GM21367 (cell line): ENCODE results near the gene APOL3.
"Not testable (repeated sequence)": the region's sequence is repeated elsewhere in the genome, so short reads cannot be mapped to it uniquely, and the experiment has no call there.

Experiments
- ATAC-seq: cut with Tn5 transposase; IDR thresholded peaks from one replicate; pipeline ENCODE4 v1.9.1; 2021; ENCODE audit not compliant: unreplicated experiment

APOL3 gene

DNA sequence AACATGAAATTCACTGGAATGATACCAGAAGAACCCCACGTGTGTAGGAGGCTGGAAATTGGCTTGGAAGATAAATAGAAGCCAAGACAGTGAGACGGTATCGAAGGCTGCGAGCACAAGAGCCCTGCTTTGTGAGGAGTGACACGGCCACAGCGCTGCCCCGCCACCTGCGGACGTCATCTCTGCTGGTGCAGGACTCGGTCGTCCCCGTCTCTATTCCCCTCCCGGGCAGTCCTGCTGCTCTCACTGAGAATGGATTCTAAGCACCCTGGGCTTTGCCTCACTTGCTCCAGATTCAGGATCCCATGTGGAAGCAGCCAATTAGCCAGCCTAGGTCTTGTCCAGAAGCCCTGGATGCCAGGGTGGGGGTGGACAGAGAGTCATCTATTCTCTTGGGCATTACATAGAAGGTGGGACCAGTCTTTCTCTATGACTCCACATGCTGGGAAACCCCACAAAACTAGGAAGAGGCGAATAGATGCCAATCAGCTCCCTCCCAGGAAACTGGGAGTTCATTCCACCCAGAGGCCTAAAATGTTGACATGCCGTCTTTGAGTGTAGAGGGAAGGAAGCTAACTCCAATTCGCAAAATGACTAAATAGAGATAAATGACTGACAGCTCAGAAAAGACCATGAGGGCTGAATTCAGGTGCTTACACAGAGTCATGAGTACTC, 25.1 kb downstream of the APOL3 start:
- ATAC-seq, result no peak

DNA sequence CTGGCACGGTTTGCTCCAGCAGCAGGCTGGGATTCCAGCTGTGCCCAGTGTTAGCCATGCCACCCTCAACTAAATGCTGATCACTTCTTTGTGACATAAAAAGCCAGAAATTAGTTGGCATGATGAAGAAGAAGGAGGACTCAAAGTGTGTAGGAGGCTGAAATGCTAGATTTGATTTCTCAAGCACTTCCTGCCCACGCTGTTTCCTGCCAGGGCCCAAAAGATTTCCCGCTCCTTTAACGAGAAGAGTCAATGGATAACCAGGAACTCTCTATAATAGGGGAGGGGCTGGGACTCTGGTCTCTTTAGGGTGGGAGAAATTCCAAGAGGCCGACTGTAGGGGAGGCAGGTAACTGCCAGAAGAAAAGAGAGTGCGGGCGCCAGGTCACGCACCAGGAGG, 26.4 kb downstream of the APOL3 start:
- ATAC-seq, result no peak

DNA sequence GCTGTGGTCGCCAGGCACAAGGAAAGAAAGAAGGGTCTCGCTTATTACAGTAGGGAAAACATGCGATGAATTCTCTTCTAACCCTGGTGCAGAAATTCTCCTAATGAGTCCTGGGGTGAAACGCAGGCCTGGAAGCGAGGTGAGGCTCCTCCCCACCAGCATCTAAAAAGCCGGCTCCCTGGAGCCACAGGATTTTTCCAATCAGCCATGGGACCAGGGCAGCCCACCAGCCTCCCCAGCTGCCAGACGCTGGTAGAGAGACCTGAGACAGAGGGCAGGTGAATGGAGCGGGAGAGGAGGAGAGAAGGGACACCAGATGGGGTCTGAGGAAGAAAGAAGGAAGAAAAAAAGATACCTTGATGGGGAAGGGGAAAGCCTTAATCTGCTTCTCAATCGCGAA, 28.6 kb downstream of the APOL3 start:
- no peak for ATAC-seq

DNA sequence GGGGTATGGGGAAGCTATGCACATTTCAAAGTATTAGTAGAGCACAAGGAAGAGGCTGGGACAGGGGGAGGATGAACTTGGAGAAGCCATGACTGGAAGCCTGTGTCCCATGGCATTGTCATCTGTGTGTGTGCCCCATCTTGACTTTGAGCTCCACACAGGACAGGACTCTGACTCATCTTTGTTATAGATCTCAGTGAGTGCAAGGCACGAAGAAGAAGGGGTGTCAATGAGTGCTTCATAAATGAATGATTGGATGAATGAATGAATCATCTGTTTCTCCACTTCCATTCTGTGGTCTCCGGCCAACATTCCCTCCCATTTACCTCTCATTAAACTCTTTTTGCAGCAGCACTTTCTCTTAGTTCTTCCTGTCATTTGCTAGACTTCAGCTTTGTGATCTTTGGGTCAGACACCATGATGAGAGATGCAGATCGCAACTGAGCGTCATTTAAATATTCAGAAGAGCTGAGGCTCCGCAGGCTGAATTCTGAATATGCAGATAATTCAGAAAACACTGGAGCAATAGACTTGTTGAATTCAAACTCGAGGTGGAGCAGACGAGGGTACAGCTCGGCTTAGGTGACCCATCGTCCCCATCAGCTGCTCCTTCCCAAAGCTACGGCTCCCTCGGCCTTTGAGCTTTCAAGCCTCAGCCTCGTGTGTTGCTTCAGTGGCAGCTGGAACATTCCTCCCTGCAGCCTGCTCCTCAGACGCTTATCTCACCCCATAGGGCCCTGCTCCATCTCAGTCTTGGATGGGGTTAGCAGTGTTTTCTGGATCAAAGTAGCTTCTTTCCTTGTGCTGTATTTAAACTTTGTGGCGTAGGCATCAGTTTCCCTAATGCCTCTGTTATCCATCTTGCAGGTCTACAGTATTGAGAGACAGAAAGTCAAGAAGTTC, 30.8 kb downstream of the APOL3 start:
- no peak for ATAC-seq

DNA sequence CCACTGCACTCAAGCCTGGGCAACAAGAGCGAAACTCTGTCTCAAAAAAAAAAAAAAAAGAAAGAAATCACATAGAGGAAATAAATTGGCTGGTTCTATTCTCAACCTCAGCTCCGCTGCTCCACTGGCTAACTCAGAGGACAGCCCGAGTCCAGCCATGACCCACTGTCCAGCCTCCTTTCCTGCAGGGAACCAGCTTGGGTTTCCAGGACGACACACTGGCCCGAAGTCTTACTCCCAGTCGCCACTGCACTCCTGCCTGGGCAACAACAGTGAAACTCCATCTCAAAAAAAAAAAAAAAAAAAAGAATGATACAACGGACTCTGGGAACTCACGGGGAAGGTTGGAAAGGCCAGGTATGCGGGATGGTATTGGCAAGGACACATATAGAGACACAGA, 31.5 kb downstream of the APOL3 start:
- no peak for ATAC-seq

DNA sequence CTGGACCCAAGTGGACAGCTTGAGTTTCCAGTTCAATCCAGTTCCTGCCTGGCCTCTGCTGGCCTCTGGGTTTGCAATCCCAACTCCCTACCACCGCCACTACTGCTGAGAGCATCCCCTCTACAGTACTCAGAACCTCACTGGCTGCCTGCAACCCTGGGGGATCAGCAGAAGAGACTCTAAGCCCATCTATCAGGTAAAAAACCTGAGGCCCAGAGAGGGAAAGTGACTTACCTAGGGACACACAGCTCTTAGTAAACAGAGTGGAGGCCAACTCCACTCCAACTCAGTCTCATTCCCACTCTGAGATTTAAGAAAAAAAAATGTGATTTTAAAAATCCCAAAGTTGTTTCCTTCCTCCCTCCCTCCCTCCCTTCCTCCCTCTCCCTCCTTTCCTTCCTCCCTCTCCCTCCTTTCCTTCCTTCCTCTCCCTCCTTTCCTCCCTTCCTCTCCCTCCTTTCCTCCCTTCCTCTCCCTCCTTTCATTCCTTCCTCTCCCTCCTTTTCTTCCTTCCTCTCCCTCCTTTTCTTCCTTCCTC, 34.5 kb downstream of the APOL3 start:
- ATAC-seq, result no peak

DNA sequence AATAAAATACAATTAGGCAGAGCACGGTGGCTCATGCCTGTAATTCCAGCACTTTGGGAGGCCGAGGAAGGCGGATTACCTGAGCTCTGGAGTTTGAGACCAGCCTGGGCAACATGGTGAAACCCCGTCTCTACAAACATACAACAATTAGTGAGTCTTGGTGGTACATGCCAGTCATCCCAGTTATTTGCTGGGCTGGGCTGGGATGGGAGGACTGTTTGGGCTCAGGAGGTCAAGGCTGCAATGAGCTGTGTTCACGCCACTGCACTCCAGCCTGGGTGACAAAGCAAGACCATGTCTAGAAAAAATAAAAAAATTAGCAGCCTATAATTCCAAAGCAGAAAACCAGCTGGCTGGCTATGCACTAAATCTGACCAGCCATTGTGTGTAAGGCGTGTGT, 35.1 kb downstream of the APOL3 start:
- no peak for ATAC-seq

DNA sequence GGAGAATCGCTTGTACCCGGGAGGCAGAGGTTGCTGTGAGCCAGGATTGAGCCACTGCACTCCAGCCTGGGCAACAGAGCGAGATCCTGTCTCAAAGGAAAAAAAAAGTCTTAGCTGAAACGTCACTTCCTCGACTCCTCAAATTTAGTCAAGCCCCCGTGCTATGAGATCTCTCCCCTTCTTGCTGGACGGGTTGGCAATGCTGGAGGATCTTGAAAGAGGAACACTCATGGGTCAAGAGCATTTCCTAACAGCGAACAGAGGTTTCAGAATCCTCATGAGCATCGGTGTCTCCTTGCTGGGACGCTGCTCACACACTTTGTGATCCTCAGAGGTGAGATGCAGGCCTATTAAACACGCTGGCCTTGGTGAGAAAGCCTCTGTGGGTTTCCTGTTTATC, 35.9 kb downstream of the APOL3 start:
- no peak for ATAC-seq

DNA sequence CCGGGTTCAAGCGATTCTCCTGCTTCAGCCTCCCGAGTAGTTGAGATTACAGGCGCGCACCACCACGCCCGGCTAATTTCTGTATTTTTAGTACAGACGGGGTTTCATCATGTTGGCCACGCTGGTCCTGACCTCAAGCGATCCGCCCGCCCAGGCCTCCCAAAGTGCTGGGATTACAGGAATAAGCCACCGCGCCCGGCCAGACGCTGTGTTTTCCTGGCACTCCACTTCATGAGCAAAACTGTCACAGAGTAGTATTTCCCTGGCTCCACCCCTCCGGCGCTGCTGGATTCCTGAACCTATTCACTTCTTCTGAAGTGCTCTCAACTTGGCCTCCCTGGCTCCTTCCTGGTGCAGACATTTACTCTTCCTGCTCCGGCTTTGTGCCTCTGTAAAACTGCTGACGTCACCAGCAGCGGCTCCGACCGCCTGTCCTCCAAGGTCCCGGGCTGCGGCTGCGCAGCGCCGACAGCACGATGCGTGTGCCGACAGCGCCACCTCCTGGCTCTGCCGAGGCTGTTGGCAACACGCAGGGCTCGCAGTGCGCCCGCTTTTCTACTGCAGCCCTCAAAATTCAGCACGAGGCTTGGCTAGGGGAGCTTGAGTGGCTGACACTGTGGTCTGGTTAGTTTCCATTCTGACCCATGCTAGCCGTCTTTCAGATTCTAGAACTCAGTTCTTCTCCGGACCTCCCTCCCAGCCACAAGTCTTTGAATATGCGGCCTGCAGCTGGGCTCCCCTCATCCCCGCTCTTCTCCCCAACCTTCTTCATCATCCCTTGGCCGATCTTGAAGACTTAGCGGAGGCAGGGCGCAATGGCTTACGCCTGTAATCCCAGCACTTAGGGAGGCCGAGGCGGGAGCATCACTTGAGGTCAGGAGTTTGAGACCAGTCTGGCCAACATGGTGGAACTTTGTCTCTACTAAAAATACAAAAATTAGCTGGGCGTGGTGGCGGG, 36.6 kb downstream of the APOL3 start:
- ATAC-seq, result peak; percentile 68

DNA sequence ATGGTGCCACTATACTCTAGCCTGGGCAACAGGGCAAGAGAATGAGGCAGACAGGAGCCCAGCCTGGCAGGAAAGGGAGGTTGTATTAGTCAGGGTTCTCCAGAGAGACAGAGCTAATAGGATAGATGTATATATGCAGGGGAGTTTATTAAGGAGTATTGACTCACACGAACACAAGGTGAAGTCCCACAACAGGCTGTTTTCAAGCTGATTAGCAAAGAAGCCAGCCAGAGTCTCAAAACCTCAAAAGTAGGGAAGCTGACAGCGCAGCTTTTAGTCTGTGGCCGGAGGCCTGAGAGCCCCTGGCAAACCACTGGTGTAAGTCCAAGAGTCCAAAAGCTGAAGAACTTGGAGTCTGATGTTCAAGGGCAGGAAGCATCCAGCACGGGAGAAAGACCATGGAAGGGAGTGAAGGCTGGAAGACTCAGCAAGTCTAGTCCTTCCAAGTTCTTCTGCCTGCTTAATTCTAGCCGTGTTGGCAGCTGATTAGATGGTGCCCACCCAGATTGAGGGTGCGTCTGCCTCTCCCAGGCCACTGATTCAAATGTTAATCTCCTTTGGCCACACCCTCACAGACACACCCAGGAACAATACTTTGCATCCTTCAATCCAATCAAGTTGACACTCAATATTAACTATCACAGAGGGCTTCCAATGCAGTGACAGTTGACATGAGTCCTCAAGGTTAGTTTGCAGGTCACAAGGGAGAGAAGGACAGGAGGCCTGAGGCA, 39.8 kb downstream of the APOL3 start:
- ATAC-seq, result not testable (repeated sequence)

DNA sequence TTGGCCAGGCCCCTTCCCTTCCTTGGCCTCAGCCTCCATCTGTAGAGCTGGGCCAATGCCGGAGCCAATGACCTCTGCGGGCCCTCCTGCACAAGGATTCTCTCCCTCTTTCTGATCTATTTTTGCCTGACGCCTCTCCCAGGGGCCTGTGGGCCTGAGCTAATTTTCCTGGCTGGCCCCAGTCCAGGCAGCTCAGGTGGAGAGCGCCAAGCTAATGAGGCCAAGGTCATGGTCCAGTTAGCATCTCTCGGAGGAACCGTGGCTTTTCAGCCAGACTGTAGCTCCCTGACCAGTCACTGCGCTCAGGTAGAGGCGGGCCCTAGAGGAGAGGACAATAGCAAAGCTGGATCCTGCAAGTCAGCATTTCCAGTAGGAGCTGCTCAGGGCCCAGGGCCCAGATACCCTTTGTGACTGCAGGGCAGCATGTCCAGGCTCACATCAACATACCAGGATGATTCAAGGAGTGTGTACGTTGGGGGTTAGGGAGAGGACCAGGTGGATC, 43.5 kb downstream of the APOL3 start:
- ATAC-seq, result no peak

DNA sequence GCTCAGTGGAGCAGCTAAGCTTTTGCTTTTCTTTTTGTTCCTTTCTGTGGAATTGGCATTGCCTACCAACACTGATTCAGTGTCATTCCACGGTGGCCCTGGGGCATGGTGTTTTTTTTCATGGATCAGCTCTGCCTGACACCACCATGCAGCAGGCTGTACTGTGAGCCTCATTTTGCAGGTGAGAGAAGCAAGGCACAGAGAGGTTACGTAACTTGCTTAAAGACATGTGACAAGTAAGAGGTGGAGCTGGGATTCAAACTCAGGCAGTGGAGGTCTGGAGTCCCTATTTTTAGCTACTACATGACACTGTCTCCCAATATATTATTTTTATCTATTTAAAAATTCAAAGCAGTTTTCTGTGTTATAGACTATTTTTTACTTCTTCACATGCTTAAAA, 44.4 kb downstream of the APOL3 start:
- ATAC-seq, result no peak

DNA sequence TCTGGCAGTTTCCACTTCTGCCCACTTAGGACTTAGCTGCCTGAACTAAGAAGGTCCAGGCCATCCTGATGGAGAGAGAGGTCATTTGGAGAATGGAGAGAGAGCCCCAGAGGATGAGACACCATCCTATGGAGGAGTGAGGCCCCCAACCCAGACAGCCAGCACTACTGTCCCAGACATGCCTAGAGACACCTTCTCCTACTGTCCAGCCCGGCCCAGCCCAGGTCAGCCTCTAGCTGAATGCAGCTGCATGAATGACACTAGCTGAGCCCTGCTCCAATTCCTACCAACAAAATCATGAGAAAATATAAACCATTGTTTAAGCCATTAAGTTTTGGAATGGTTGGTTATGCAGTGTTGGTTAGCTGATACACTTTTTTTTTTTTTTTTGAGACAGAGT, 47.4 kb downstream of the APOL3 start:
- no peak for ATAC-seq

DNA sequence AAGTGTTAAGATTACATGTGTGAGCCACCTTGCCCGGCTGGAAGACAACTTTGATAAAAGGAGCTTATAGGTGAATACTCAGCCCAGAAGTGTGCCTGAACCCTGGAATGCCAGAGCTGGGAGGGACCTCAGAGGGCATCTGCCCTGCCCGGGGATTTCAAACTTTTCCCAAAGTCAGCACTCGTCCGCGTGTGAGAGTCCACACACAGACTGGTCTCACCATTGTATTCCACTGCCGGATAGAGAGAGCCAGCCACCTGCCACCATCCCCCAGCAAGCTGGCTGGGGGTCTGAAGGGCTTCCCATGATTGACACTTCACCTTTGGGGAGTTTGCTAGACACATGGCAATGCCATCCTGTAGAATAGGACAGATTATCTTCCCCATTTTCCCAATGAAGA, 49.2 kb downstream of the APOL3 start:
- no peak for ATAC-seq

DNA sequence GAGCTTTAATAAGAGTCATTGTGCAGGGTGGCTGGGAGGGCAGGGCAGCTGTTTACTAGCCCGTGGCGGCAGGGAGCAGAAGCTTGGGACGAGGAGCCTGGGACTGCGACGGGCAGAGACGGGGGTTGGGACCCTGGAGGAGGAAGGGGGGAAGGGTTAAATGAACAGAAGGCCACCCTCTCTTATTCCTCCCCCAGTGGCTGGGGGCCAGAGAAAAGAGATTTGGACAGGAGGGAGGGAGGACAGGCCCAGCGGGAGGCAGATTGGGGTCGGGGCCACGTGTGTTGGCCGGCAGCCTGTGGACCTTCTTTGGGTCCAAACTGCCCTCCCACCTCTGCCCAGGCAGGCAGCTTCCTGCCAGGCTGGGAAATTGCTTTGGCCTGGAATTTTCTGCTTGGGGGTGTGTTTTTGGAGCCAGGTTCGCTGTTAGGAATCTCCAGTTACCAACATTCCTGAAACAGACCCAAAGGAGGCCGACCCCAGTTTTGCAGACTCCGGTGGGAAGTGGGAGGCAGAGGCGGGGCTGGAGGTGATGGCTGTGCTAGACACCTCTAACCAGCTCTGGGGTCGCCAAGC, 50.2 kb downstream of the APOL3 start:
- no peak for ATAC-seq

DNA sequence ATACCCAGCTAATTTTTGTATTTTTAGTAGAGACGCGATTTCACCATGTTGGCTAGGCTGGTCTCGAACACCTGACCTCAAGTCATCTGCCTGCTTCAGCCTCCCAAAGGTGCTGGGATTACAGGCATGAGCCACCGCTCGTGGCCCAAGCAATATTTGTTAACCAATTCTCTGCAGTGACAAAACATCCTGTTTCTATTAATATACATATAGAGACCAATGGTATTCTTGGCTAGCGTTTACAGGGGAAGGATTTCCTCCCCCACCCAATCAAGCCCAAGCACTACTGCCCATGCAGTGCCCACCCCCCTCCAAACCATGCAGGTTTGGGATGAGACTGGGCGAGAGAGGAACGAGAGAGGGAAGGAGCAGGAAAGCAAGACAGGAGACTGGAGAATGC, 53.1 kb downstream of the APOL3 start:
- ATAC-seq, result no peak

DNA sequence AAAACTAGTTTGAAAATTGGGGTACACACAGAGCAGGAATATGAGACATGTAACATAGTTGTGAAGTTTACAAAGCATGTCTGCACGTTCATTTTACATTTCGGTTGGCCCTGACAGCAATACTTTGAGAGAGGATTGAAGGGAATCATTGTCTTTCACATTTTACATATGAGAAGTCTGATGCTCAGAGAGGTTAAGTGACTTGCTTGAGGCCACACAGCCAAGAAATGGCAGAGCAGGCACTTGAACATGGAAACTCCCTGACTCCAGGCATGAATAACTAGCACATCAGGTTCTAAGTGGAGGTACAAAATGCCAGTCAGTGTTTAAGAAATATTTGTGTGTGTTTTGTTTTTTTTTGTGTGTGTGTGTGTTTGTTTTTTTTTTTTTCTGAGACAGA, 53.6 kb downstream of the APOL3 start:
- no peak for ATAC-seq

DNA sequence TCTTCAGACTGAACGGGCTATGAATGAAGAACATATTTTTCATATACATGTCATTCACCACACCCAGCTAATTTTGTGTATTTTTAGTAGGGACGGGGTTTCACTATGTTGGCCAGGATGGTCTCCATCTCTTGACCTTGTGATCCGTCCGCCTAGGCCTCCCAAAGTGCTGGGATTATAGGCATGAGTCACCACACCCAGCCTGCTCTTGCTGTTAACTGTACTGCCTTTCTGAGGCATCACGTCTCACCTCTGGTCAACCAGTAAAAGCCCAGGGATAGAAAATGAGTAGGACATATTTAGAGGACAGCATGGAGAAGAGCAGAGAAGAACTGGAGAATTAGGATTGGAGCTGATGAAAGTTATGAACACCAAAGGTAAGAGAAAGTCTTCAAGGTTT, 55.6 kb downstream of the APOL3 start:
- no peak for ATAC-seq

DNA sequence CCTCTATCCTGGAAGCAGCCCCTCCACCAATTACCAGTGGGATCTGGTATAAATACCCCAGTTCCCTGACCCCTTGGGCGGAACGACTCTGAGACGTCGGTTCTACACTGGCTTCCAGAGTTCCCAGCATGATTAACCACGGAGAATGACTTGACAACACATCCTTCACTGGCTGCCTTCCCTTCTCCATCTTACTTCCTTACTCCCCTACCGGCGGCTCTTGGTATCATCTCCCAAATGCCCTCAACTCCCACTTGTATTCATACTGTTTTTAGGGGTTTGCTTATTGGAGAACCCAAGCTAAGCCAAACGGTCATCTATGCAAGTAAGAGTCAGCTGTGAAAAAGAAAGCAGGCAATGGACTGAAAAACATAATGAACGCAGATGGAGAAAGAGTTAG, 56.1 kb downstream of the APOL3 start:
- no peak for ATAC-seq

DNA sequence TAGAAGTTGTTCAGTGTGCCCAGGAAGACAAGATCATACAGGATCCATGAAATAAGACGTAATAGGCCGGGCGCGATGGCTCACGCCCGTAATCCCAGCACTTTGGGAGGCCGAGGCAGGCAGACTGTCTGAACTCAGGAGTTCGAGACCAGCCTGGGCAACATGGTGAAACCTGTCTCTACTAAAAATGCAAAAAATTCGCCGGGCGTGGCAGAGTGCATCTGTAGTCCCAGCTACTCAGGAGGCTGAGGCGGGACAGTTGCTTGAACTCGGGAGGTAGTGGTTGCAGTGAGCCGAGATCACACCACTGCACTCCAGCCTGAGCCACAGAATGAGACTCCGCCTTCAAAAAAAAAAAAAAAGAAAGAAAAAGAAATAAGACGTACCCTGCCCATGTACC, 56.7 kb downstream of the APOL3 start:
- ATAC-seq, result no peak
